Measurements from ENCODE around the gene CADM1. TPM values are rescaled to one million over a fixed set of nuclear protein-coding genes. Genes with fewer than 3 reads are reported as not detected.

The CADM1 gene
- total RNA-seq, 1 experiment from 2014 or later = 12.9 TPM

- no peaks in the 10 kb centered on the region for H3K27me3 ChIP-seq (replicated peaks; ENCODE audit: insufficient read depth, low read depth, low read length, poor library complexity)
- H3K4me1 ChIP-seq (ENCODE audit: insufficient read depth, low read length, poor library complexity, severe bottlenecking) = no peaks in the 10 kb centered on the region
- no peak overlapping the region for H3K27ac ChIP-seq (ENCODE audit: low read depth, low read length, poor library complexity, severe bottlenecking)
- no peak for TF ChIP-seq CTCF (conservative IDR thresholded peaks at IDR 0.05; ENCODE audit: low read depth, low read length)
- TF ChIP-seq EZH2 (IDR thresholded peaks at IDR 0.05; ENCODE audit: borderline replicate concordance, low read depth, low read length, poor library complexity, severe bottlenecking) = no peak
- no peak for DNase-seq (ENCODE audit: low spot score)
- ChIA-PET POLR2A (ENCODE audit: low non-redundant PET) (no interaction called here), CTCF (no interaction called here)
- intact Hi-C loops (cut with micrococcal nuclease; ENCODE audit: unreplicated experiment) = no loop called here
- no peaks in the 10 kb centered on the region for H3K9me3 ChIP-seq (ENCODE audit: low read depth, low read length, poor library complexity, severe bottlenecking)
- BruUV-seq (replicated peaks) = no TSS peak
- H3K4me3 ChIP-seq (ENCODE audit: low read depth, low read length, poor library complexity, severe bottlenecking) = no peak overlapping the region
- no peaks in the 10 kb centered on the region for H3K36me3 ChIP-seq (ENCODE audit: insufficient read depth, low read length, poor library complexity, severe bottlenecking)
Measured at GRCh38 chr11:115238791-115239190, 265.4 kb downstream of the CADM1 start.

- Histone ChIP-seq H3K27me3 (replicated peaks; ENCODE audit: insufficient read depth, low read depth, low read length, poor library complexity) (no peaks in the 10 kb centered on the region), H3K4me3 (ENCODE audit: low read depth, low read length, poor library complexity, severe bottlenecking) (no peak overlapping the region), H3K9me3 (ENCODE audit: low read depth, low read length, poor library complexity, severe bottlenecking) (no peaks in the 10 kb centered on the region), H3K36me3 (ENCODE audit: insufficient read depth, low read length, poor library complexity, severe bottlenecking) (no peaks in the 10 kb centered on the region), H3K27ac (ENCODE audit: low read depth, low read length, poor library complexity, severe bottlenecking) (no peak overlapping the region), H3K4me1 (ENCODE audit: insufficient read depth, low read length, poor library complexity, severe bottlenecking) (no peaks in the 10 kb centered on the region)
- ChIA-PET POLR2A (ENCODE audit: low non-redundant PET) (no interaction called here), CTCF (no interaction called here)
- no peak for TF ChIP-seq CTCF (conservative IDR thresholded peaks at IDR 0.05; ENCODE audit: low read depth, low read length)
- TF ChIP-seq EZH2 (IDR thresholded peaks at IDR 0.05; ENCODE audit: borderline replicate concordance, low read depth, low read length, poor library complexity, severe bottlenecking) = no peak
- BruUV-seq (replicated peaks) = no TSS peak
- no peak for DNase-seq (ENCODE audit: low spot score)
- intact Hi-C loops (cut with micrococcal nuclease; ENCODE audit: unreplicated experiment) = no loop called here
Measured at GRCh38 chr11:115238086-115238485, 266.1 kb downstream of the CADM1 start.

- ChIA-PET POLR2A (ENCODE audit: low non-redundant PET) (no interaction called here), CTCF (no interaction called here)
- intact Hi-C loops (cut with micrococcal nuclease; ENCODE audit: unreplicated experiment) = no loop called here
- Histone ChIP-seq H3K9me3 (ENCODE audit: low read depth, low read length, poor library complexity, severe bottlenecking) (no peaks in the 10 kb centered on the region), H3K27ac (ENCODE audit: low read depth, low read length, poor library complexity, severe bottlenecking) (no peak overlapping the region), H3K27me3 (replicated peaks; ENCODE audit: insufficient read depth, low read depth, low read length, poor library complexity) (no peaks in the 10 kb centered on the region), H3K36me3 (ENCODE audit: insufficient read depth, low read length, poor library complexity, severe bottlenecking) (no peaks in the 10 kb centered on the region), H3K4me1 (ENCODE audit: insufficient read depth, low read length, poor library complexity, severe bottlenecking) (no peaks in the 10 kb centered on the region), H3K4me3 (ENCODE audit: low read depth, low read length, poor library complexity, severe bottlenecking) (no peak overlapping the region)
- no TSS peak for BruUV-seq (replicated peaks)
- DNase-seq (ENCODE audit: low spot score) = no peak
- TF ChIP-seq EZH2 (IDR thresholded peaks at IDR 0.05; ENCODE audit: borderline replicate concordance, low read depth, low read length, poor library complexity, severe bottlenecking) = no peak
- no peak for TF ChIP-seq CTCF (conservative IDR thresholded peaks at IDR 0.05; ENCODE audit: low read depth, low read length)
Measured at GRCh38 chr11:115237578-115237977, 266.6 kb downstream of the CADM1 start.
